Neuronal stem cell (in vitro differentiated cells): ENCODE measurements around the gene RBM18. TPM values are rescaled to one million over a fixed set of nuclear protein-coding genes. Genes with fewer than 3 reads are reported as not detected.

ENCODE experiments used
- DNase-seq: peaks from one replicate; pipeline ENCODE4 v3.0.0-alpha.2; 2013; ENCODE audit warnings: low spot score
- H2AFZ ChIP-seq: one replicate; pipeline ENCODE4 v1.6.1; 2013; ENCODE audit warnings: mild to moderate bottlenecking, low read length, inconsistent platforms
- H2AK5ac ChIP-seq: 2 replicates; pipeline ENCODE4 v1.6.1; 2013; ENCODE audit warnings: low read depth, mild to moderate bottlenecking, inconsistent platforms, low read length, moderate library complexity, mixed read lengths
- H2BK120ac ChIP-seq: 2 replicates; pipeline ENCODE4 v1.6.1; 2013; ENCODE audit warnings: low read depth, mild to moderate bottlenecking, inconsistent platforms, low read length, moderate library complexity, mixed read lengths
- H2BK12ac ChIP-seq: one replicate; pipeline ENCODE4 v1.6.1; 2013; ENCODE audit warnings: low read length, inconsistent platforms
- H2BK15ac ChIP-seq: 2 replicates; pipeline ENCODE4 v1.6.1; 2013; ENCODE audit warnings: mild to moderate bottlenecking, low read length, inconsistent platforms, mixed read lengths
- H2BK5ac ChIP-seq: one replicate; pipeline ENCODE4 v1.6.1; 2013; ENCODE audit warnings: inconsistent platforms, mild to moderate bottlenecking, low read length, moderate library complexity
- H3K14ac ChIP-seq: one replicate; pipeline ENCODE4 v1.6.1; 2013; ENCODE audit warnings: low read length, inconsistent platforms
- H3K18ac ChIP-seq: 2 replicates; pipeline ENCODE4 v1.6.1; 2013; ENCODE audit warnings: low read length, inconsistent platforms
- H3K23ac ChIP-seq: 2 replicates; pipeline ENCODE4 v1.6.1; 2013; ENCODE audit warnings: low read depth, mild to moderate bottlenecking, mixed read lengths, low read length, inconsistent platforms; ENCODE audit not compliant: poor library complexity
- H3K27ac ChIP-seq: replicated peaks from 3 replicates; pipeline ENCODE4 v1.5.1; 2013; ENCODE audit warnings: low read length, inconsistent platforms
- H3K27me3 ChIP-seq, 3 experiments: 2 replicates each; pipeline ENCODE4 v1.6.1; 2013; ENCODE audit warnings: low read length in 3 of 3, mild to moderate bottlenecking in 2 of 3, inconsistent platforms in 1 of 3, low read depth in 1 of 3, mixed read lengths in 1 of 3, moderate library complexity in 1 of 3; ENCODE audit not compliant: control insufficient read depth in 3 of 3, insufficient read depth in 3 of 3
- H3K36me3 ChIP-seq, 2 donors: replicated peaks in 1 of 2; 2 replicates each; pipeline ENCODE4 v1.6.1; 2013; ENCODE audit warnings: low read length in 2 of 2; ENCODE audit not compliant: control insufficient read depth in 2 of 2, insufficient read depth in 2 of 2
- H3K4ac ChIP-seq: 2 replicates; pipeline ENCODE4 v1.6.1; 2013; ENCODE audit warnings: inconsistent platforms, mild to moderate bottlenecking, low read length, moderate library complexity
- H3K4me1 ChIP-seq, 2 donors: 1 replicate in 1 of 2; 2 replicates in 1 of 2; pipeline ENCODE4 v1.6.1; 2013; ENCODE audit warnings: low read length in 2 of 2, low read depth in 1 of 2; ENCODE audit not compliant: control insufficient read depth in 2 of 2, insufficient read depth in 1 of 2
- H3K4me2 ChIP-seq: one replicate; pipeline ENCODE4 v1.6.1; 2013; ENCODE audit warnings: mild to moderate bottlenecking, low read length, inconsistent platforms; ENCODE audit not compliant: insufficient read depth, poor library complexity, severe bottlenecking
- H3K4me3 ChIP-seq, 2 donors: 2 replicates each; pipeline ENCODE4 v1.5.1; 2013; ENCODE audit warnings: low read length in 2 of 2, mild to moderate bottlenecking in 2 of 2, inconsistent platforms in 1 of 2, moderate library complexity in 1 of 2
- H3K79me1 ChIP-seq: one replicate; pipeline ENCODE4 v1.6.1; 2013; ENCODE audit warnings: low read depth, mild to moderate bottlenecking, inconsistent platforms, low read length, moderate library complexity
- H3K9ac ChIP-seq: one replicate; pipeline ENCODE4 v1.6.1; 2013; ENCODE audit warnings: mild to moderate bottlenecking, low read depth, low read length, inconsistent platforms; ENCODE audit not compliant: poor library complexity
- H3K9me3 ChIP-seq, 2 donors: replicated peaks in 1 of 2; 2 replicates each; pipeline versions ENCODE3 to v1.6.1; 2013; ENCODE audit warnings: low read length in 2 of 2, mild to moderate bottlenecking in 2 of 2, inconsistent platforms in 1 of 2, low read depth in 1 of 2, mixed read lengths in 1 of 2, moderate library complexity in 1 of 2; ENCODE audit not compliant: control insufficient read depth in 2 of 2, insufficient read depth in 1 of 2
- H4K8ac ChIP-seq: one replicate; pipeline ENCODE4 v1.6.1; 2013; ENCODE audit warnings: low read depth, mild to moderate bottlenecking, inconsistent platforms, low read length, moderate library complexity
- H4K91ac ChIP-seq: one replicate; pipeline ENCODE4 v1.6.1; 2013; ENCODE audit warnings: low read length, low read depth, mild to moderate bottlenecking, inconsistent platforms; ENCODE audit not compliant: poor library complexity
- WGBS, 2 donors: extraction: QIAGEN DNeasy Blood & Tissue Kit; methylation state at CpG; one replicate each; pipeline ENCODE4 v1.1.7; 2013; ENCODE audit warnings: missing lambda C conversion rate in 2 of 2, mixed read lengths in 1 of 2; ENCODE audit not compliant: insufficient read length in 2 of 2, insufficient replicate concordance in 1 of 2; ENCODE audit errors: extremely low coverage in 2 of 2; 5-methylcytosine and 5-hydroxymethylcytosine counted together
- polyA plus RNA-seq, 2 experiments: library from polyadenylated mRNA; stranded (reverse); fragments of 200-250 nt; gene quantifications; one replicate each; pipeline ENCODE4 v1.2.3, GENCODE V29; 2013

The RBM18 gene
- 12.7 TPM for polyA plus RNA-seq (2013, experiment 1 of 2)
- 12.1 TPM for polyA plus RNA-seq (2013, experiment 2 of 2)

- Histone ChIP-seq H3K18ac (peak within 1 kb of the TSS; percentile 94), H3K79me1 (no peaks in the 10 kb centered on the region), H3K4ac (no peak within 1 kb of the TSS), H3K27ac (peak within 1 kb of the TSS; percentile 80), H3K27me3 (no peaks in the 10 kb centered on the region), H3K4me1 (peaks cover 0 to 4% of the 10 kb centered on the region in 2 donors), H4K91ac (no peak within 1 kb of the TSS), H3K14ac (no peak within 1 kb of the TSS), H2AFZ (peak within 1 kb of the TSS; percentile 98), H3K4me2 (peak within 1 kb of the TSS; percentile 87), H3K23ac (peak within 1 kb of the TSS; percentile 50), H3K9me3 (no peaks in the 10 kb centered on the region), H2BK12ac (no peak within 1 kb of the TSS), H4K8ac (no peak within 1 kb of the TSS), H2AK5ac (no peak within 1 kb of the TSS), H3K36me3 (peaks cover 0 to 31% of the 10 kb centered on the region in 2 donors), H2BK15ac (no peak within 1 kb of the TSS), H2BK5ac (no peak within 1 kb of the TSS), H2BK120ac (no peak within 1 kb of the TSS), H3K4me3 (peak within 1 kb of the TSS; percentile 82 to 93), H3K9ac (peak within 1 kb of the TSS; percentile 94)
- WGBS, 2 donors = no CpG with 5 or more reads among the region's 60 CpGs
- DNase-seq = peak; percentile 91
Measured at GRCh38 chr9:122264360-122265148, at the start of gene RBM18, which contains the start of gene MRRF. RBM18 (minus strand) TSS chr9:122264840; CDS start chr9:122261492, 3,348 bp downstream. MRRF (plus strand) TSS chr9:122264882; CDS start chr9:122270892, 6,010 bp downstream.

GRCh38 chr9:122314165-122314564, 49.5 kb upstream of the RBM18 start:
- Histone ChIP-seq H3K4me1 (no peaks in the 10 kb centered on the region), H3K4ac (no peak overlapping the region), H3K36me3 (peaks cover 0 to 57% of the 10 kb centered on the region in 2 donors), H3K4me2 (no peak overlapping the region), H2BK12ac (no peak overlapping the region), H3K4me3 (no peak overlapping the region), H3K79me1 (no peaks in the 10 kb centered on the region), H3K27ac (no peak overlapping the region), H3K9ac (no peak overlapping the region), H3K9me3 (no peaks in the 10 kb centered on the region), H2AK5ac (no peak overlapping the region), H4K8ac (no peak overlapping the region), H2BK5ac (no peak overlapping the region), H3K23ac (no peak overlapping the region), H3K27me3 (no peaks in the 10 kb centered on the region), H2BK15ac (no peak overlapping the region), H4K91ac (no peak overlapping the region), H3K18ac (no peak overlapping the region), H3K14ac (no peak overlapping the region), H2BK120ac (no peak overlapping the region), H2AFZ (no peak overlapping the region)
- no peak for DNase-seq

- Histone ChIP-seq H3K27me3 (no peaks in the 10 kb centered on the region), H3K27ac (no peak overlapping the region), H2BK120ac (no peak overlapping the region), H3K4me2 (no peak overlapping the region), H3K23ac (no peak overlapping the region), H3K9ac (no peak overlapping the region), H4K91ac (no peak overlapping the region), H2BK15ac (no peak overlapping the region), H3K9me3 (no peaks in the 10 kb centered on the region), H3K14ac (no peak overlapping the region), H3K36me3 (peaks cover 5 to 72% of the 10 kb centered on the region in 2 donors), H2AFZ (no peak overlapping the region), H4K8ac (no peak overlapping the region), H3K79me1 (no peaks in the 10 kb centered on the region), H2BK12ac (no peak overlapping the region), H2AK5ac (no peak overlapping the region), H3K18ac (no peak overlapping the region), H3K4me3 (no peak overlapping the region), H3K4me1 (peaks cover 6 to 7% of the 10 kb centered on the region in 2 donors), H3K4ac (no peak overlapping the region), H2BK5ac (no peak overlapping the region)
- DNase-seq = no peak
- WGBS, 2 donors = no CpG with 5 or more reads among the region's 2 CpGs
Measured at GRCh38 chr9:122309861-122310260, 45.2 kb upstream of the RBM18 start.

GRCh38 chr9:122307925-122308324, 43.3 kb upstream of the RBM18 start:
- Histone ChIP-seq H3K36me3 (peaks cover 5 to 59% of the 10 kb centered on the region in 2 donors), H2BK5ac (no peak overlapping the region), H3K14ac (no peak overlapping the region)

More at GRCh38 chr9:122307925-122308324, 43.3 kb upstream of the RBM18 start:
- H3K27ac ChIP-seq = no peak overlapping the region
- H3K18ac ChIP-seq = no peak overlapping the region
- no peak overlapping the region for H2AFZ ChIP-seq
- no CpG with 5 or more reads among the region's 1 CpG for WGBS, 2 donors
- no peak overlapping the region for H3K4me2 ChIP-seq
- H3K27me3 ChIP-seq = no peaks in the 10 kb centered on the region
- H4K91ac ChIP-seq = no peak overlapping the region
- H3K4ac ChIP-seq = no peak overlapping the region
- H3K9ac ChIP-seq = no peak overlapping the region
- no peak overlapping the region for H2BK15ac ChIP-seq
- H2BK120ac ChIP-seq = no peak overlapping the region
- no peak overlapping the region for H2BK12ac ChIP-seq
- H3K4me1 ChIP-seq = peaks cover 7 to 17% of the 10 kb centered on the region in 2 donors
- no peak overlapping the region for H4K8ac ChIP-seq
- H3K4me3 ChIP-seq = no peak overlapping the region
- H3K23ac ChIP-seq = no peak overlapping the region
- no peak overlapping the region for H2AK5ac ChIP-seq
- no peaks in the 10 kb centered on the region for H3K79me1 ChIP-seq
- H3K9me3 ChIP-seq = no peaks in the 10 kb centered on the region
- DNase-seq = no peak
